GM19240 (cell line): Measurements from ENCODE around the gene HSF4.

Experiments
- DNase-seq: peaks from one replicate; pipeline ENCODE4 v3.0.0; 2011; ENCODE audit warnings: low spot score; ENCODE audit not compliant: insufficient read length

HSF4 gene

GRCh38 chr16:67150047-67150832, 14.3 kb upstream of the HSF4 start:
- DNase-seq: no peak

- DNase-seq: peak; percentile 85
Measured at GRCh38 chr16:67150833-67151396, 13.6 kb upstream of the HSF4 start, which contains the start of gene B3GNT9. B3GNT9 (minus strand) TSS chr16:67150998; CDS start chr16:67150485, 513 bp downstream.

- no peak for DNase-seq
Measured at GRCh38 chr16:67151431-67152097, 13.0 kb upstream of the HSF4 start.

- no peak for DNase-seq
Measured at GRCh38 chr16:67154578-67155294, 9.8 kb upstream of the HSF4 start.

- DNase-seq: no peak
Measured at GRCh38 chr16:67155295-67156142, 9.0 kb upstream of the HSF4 start.

- DNase-seq: no peak
Measured at GRCh38 chr16:67156143-67156844, 8.3 kb upstream of the HSF4 start.

GRCh38 chr16:67157106-67157748, 7.3 kb upstream of the HSF4 start:
- DNase-seq: no peak

GRCh38 chr16:67157892-67158635, 6.5 kb upstream of the HSF4 start:
- DNase-seq: no peak

GRCh38 chr16:67158637-67159600, 5.6 kb upstream of the HSF4 start:
- DNase-seq: peak; percentile 76

GRCh38 chr16:67161595-67162058, 2.9 kb upstream of the HSF4 start:
- no peak for DNase-seq

GRCh38 chr16:67162506-67163163, 1.9 kb upstream of the HSF4 start:
- no peak for DNase-seq

- DNase-seq: no peak
Measured at GRCh38 chr16:67163164-67163998, 1.2 kb upstream of the HSF4 start.

- DNase-seq: no peak
Measured at GRCh38 chr16:67163999-67164558, 466 bp upstream of the HSF4 start.

- DNase-seq: no peak
Measured at GRCh38 chr16:67165121-67166078, 855 bp downstream of the HSF4 start.

- no peak for DNase-seq
Measured at GRCh38 chr16:67166110-67166547, 1.6 kb downstream of the HSF4 start.
